ENCODE results near the gene MOV10L1.

DNA sequence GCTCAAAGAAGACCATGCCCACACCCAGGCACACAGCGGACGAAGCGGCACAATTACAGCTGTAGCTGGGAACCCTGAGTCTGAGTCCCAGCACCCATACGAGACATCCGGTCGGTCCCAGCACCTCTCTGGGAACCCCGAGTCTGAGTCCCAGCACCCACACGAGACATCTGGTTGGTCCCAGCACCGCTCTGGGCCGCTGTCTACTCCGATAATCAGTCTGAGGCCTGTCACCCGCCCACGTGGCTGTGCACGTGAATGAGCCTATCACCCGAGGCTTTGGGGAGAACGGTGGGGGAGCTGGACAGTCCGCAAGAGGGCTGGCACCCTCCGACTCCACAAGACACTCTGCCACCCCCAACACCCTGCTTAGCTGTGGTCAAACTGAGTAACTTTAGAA, 37.9 kb upstream of the MOV10L1 start:
- TF ChIP-seq, protein P1, sequence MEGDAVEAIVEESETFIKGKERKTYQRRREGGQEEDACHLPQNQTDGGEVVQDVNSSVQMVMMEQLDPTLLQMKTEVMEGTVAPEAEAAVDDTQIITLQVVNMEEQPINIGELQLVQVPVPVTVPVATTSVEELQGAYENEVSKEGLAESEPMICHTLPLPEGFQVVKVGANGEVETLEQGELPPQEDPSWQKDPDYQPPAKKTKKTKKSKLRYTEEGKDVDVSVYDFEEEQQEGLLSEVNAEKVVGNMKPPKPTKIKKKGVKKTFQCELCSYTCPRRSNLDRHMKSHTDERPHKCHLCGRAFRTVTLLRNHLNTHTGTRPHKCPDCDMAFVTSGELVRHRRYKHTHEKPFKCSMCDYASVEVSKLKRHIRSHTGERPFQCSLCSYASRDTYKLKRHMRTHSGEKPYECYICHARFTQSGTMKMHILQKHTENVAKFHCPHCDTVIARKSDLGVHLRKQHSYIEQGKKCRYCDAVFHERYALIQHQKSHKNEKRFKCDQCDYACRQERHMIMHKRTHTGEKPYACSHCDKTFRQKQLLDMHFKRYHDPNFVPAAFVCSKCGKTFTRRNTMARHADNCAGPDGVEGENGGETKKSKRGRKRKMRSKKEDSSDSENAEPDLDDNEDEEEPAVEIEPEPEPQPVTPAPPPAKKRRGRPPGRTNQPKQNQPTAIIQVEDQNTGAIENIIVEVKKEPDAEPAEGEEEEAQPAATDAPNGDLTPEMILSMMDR (IDR thresholded peaks at IDR 0.05): no peak
- no peak for TF ChIP-seq POLR2A (IDR thresholded peaks at IDR 0.05)

Data from heart left ventricle (tissue), 13 donors.